GM21786 (cell line): ENCODE data around the gene ROBO2.

Experiments
- ATAC-seq: cut with Tn5 transposase; IDR thresholded peaks from one replicate; pipeline ENCODE4 v1.9.1; 2021; ENCODE audit not compliant: unreplicated experiment

Gene ROBO2

GRCh38 chr3:77096966-77097890, 57.3 kb downstream of the ROBO2 start:
- ATAC-seq, result no peak

- ATAC-seq, result no peak
These were observed 63.3 kb downstream of the ROBO2 start for GRCh38 chr3:77102951-77103769.

GRCh38 chr3:77122652-77123051, 82.8 kb downstream of the ROBO2 start:
- no peak for ATAC-seq

- no peak for ATAC-seq
These were observed 86.1 kb downstream of the ROBO2 start for GRCh38 chr3:77125966-77126365.

- ATAC-seq, result no peak
These were observed 94.9 kb downstream of the ROBO2 start for GRCh38 chr3:77134769-77135168.

- no peak for ATAC-seq
These were observed 97.7 kb downstream of the ROBO2 start for GRCh38 chr3:77137559-77137958.

- ATAC-seq, result no peak
These were observed 99.7 kb downstream of the ROBO2 start for GRCh38 chr3:77139624-77140023.

- ATAC-seq, result no peak
These were observed 101.5 kb downstream of the ROBO2 start for GRCh38 chr3:77141423-77141822.

- ATAC-seq, result no peak
These were observed 102.7 kb downstream of the ROBO2 start for GRCh38 chr3:77142578-77142977.

- no peak for ATAC-seq
These were observed 106.1 kb downstream of the ROBO2 start for GRCh38 chr3:77146004-77146403.

GRCh38 chr3:77147836-77148578, 108.1 kb downstream of the ROBO2 start:
- ATAC-seq, result no peak

GRCh38 chr3:77149382-77149781, 109.5 kb downstream of the ROBO2 start:
- no peak for ATAC-seq

GRCh38 chr3:77150028-77150427, 110.1 kb downstream of the ROBO2 start:
- ATAC-seq, result no peak

- no peak for ATAC-seq
These were observed 110.9 kb downstream of the ROBO2 start for GRCh38 chr3:77150759-77151158.

GRCh38 chr3:77158730-77159581, 119.1 kb downstream of the ROBO2 start:
- ATAC-seq, result no peak

GRCh38 chr3:77160931-77161497, 121.1 kb downstream of the ROBO2 start:
- ATAC-seq, result no peak

GRCh38 chr3:77169823-77170222, 129.9 kb downstream of the ROBO2 start:
- no peak for ATAC-seq

- ATAC-seq, result no peak
These were observed 131.1 kb downstream of the ROBO2 start for GRCh38 chr3:77171026-77171425.

- no peak for ATAC-seq
These were observed 139.9 kb downstream of the ROBO2 start for GRCh38 chr3:77179762-77180161.

- ATAC-seq, result no peak
These were observed 142.4 kb downstream of the ROBO2 start for GRCh38 chr3:77182341-77182740.
